H9 (cell line): ENCODE measurements around the gene PADI6. TPM values are rescaled to one million over a fixed set of nuclear protein-coding genes. Genes with fewer than 3 reads are reported as not detected.

ENCODE experiments used
- DNase-seq: peaks from one replicate; pipeline ENCODE4 v3.0.0-alpha.2; 2017
- H2AFZ ChIP-seq: one replicate; pipeline ENCODE4 v1.6.1; 2013; ENCODE audit warnings: mild to moderate bottlenecking, low read length, control low read depth, moderate library complexity
- H2AK5ac ChIP-seq: 2 replicates; pipeline ENCODE4 v1.6.1; 2013; ENCODE audit warnings: low read length, control low read depth, mixed read lengths; ENCODE audit not compliant: insufficient read length
- H2BK120ac ChIP-seq: one replicate; pipeline ENCODE4 v1.6.1; 2013; ENCODE audit warnings: low read depth, mild to moderate bottlenecking, low read length, control low read depth, inconsistent platforms; ENCODE audit not compliant: poor library complexity, severe bottlenecking
- H2BK12ac ChIP-seq: 2 replicates; pipeline ENCODE4 v1.6.1; 2013; ENCODE audit warnings: low read length, control low read depth, mixed read lengths, low read depth; ENCODE audit not compliant: insufficient read length
- H2BK15ac ChIP-seq: 2 replicates; pipeline ENCODE4 v1.6.1; 2013; ENCODE audit warnings: low read depth, low read length, control low read depth
- H2BK20ac ChIP-seq: one replicate; pipeline ENCODE4 v1.6.1; 2013; ENCODE audit warnings: low read depth, mild to moderate bottlenecking, low read length, control low read depth, inconsistent platforms; ENCODE audit not compliant: poor library complexity, severe bottlenecking
- H2BK5ac ChIP-seq: 2 replicates; pipeline ENCODE4 v1.6.1; 2013; ENCODE audit warnings: low read length, control low read depth, mixed read lengths; ENCODE audit not compliant: insufficient read length
- H3K14ac ChIP-seq: 2 replicates; pipeline ENCODE4 v1.6.1; 2013; ENCODE audit warnings: low read length, control low read depth; ENCODE audit not compliant: insufficient read depth
- H3K18ac ChIP-seq: 2 replicates; pipeline ENCODE4 v1.6.1; 2013; ENCODE audit warnings: low read depth, mild to moderate bottlenecking, mixed read lengths, low read length, control low read depth; ENCODE audit not compliant: insufficient read length
- H3K23ac ChIP-seq: 2 replicates; pipeline ENCODE4 v1.6.1; 2013; ENCODE audit warnings: low read length, control low read depth, mixed read lengths, low read depth; ENCODE audit not compliant: insufficient read length
- H3K23me2 ChIP-seq: 2 replicates; pipeline ENCODE4 v1.6.1; 2013; ENCODE audit warnings: low read depth, mild to moderate bottlenecking, mixed read lengths, low read length, control low read depth; ENCODE audit not compliant: insufficient read length, poor library complexity, severe bottlenecking
- H3K27ac ChIP-seq: 2 replicates; pipeline ENCODE4 v1.5.1; 2013; ENCODE audit warnings: low read length, control low read depth, mixed read lengths, low read depth; ENCODE audit not compliant: insufficient read length
- H3K27me3 ChIP-seq: 2 replicates; pipeline ENCODE4 v1.6.1; 2013; ENCODE audit warnings: low read length, control low read depth, inconsistent platforms; ENCODE audit not compliant: insufficient read depth
- H3K4ac ChIP-seq: 2 replicates; pipeline ENCODE4 v1.6.1; 2013; ENCODE audit warnings: low read depth, mild to moderate bottlenecking, control low read depth, inconsistent platforms, low read length, moderate library complexity
- H3K4me1 ChIP-seq: 2 replicates; pipeline ENCODE4 v1.6.1; 2013; ENCODE audit warnings: low read length, control low read depth, inconsistent platforms; ENCODE audit not compliant: insufficient read depth
- H3K4me2 ChIP-seq: 2 replicates; pipeline ENCODE4 v1.6.1; 2013; ENCODE audit warnings: low read length, control low read depth, mixed read lengths; ENCODE audit not compliant: insufficient read length, insufficient read depth
- H3K56ac ChIP-seq: 2 replicates; pipeline ENCODE4 v1.6.1; 2013; ENCODE audit warnings: low read depth, mild to moderate bottlenecking, mixed read lengths, low read length, control low read depth; ENCODE audit not compliant: insufficient read length
- H3K79me1 ChIP-seq: 2 replicates; pipeline ENCODE4 v1.6.1; 2013; ENCODE audit warnings: low read depth, mild to moderate bottlenecking, moderate library complexity, low read length, control low read depth, inconsistent platforms; ENCODE audit not compliant: insufficient read depth, poor library complexity, severe bottlenecking
- H3K79me2 ChIP-seq: 2 replicates; pipeline ENCODE4 v1.6.1; 2013; ENCODE audit warnings: low read length, control low read depth, inconsistent platforms; ENCODE audit not compliant: insufficient read depth
- H3K9ac ChIP-seq: 2 replicates; pipeline ENCODE4 v1.6.1; 2013; ENCODE audit warnings: low read length, control low read depth, mixed read lengths; ENCODE audit not compliant: insufficient read length; ENCODE audit errors: extremely low read depth
- H3K9me3 ChIP-seq: one replicate; pipeline ENCODE4 v1.6.1; 2013; ENCODE audit warnings: low read depth, low read length, inconsistent platforms; ENCODE audit not compliant: control insufficient read depth
- H3T11ph ChIP-seq: one replicate; pipeline ENCODE4 v1.6.1; 2013; ENCODE audit warnings: mild to moderate bottlenecking, low read length, control low read depth, inconsistent platforms
- H4K20me1 ChIP-seq: one replicate; pipeline ENCODE4 v1.6.1; 2013; ENCODE audit not compliant: control insufficient read depth, insufficient read length, insufficient read depth
- H4K5ac ChIP-seq: 2 replicates; pipeline ENCODE4 v1.6.1; 2013; ENCODE audit warnings: low read depth, mild to moderate bottlenecking, mixed read lengths, low read length, control low read depth; ENCODE audit not compliant: insufficient read length
- H4K8ac ChIP-seq: replicated peaks from 2 replicates; pipeline ENCODE4 v1.6.1; 2013; ENCODE audit warnings: low read length, control low read depth, mixed read lengths, low read depth; ENCODE audit not compliant: insufficient read length
- H4K91ac ChIP-seq: 2 replicates; pipeline ENCODE4 v1.6.1; 2013; ENCODE audit warnings: low read depth, mild to moderate bottlenecking, moderate library complexity, mixed read lengths, low read length, control low read depth; ENCODE audit not compliant: insufficient read length
- H3K27ac Mint-ChIP-seq, 3 experiments: 2 replicates in 2 of 3; 3 replicates in 1 of 3; pipeline ENCODE4 v1.8.0; 2020 to 2021; ENCODE audit warnings: mixed read lengths in 3 of 3, mild to moderate bottlenecking in 1 of 3, moderate library complexity in 1 of 3
- H3K27me3 Mint-ChIP-seq: 2 replicates; pipeline ENCODE4 v1.8.0; 2021; ENCODE audit warnings: low read depth, mild to moderate bottlenecking, moderate library complexity, mixed read lengths
- H3K36me3 Mint-ChIP-seq, 3 experiments: 2 replicates in 2 of 3; 3 replicates in 1 of 3; pipeline ENCODE4 v1.8.0; 2020 to 2021; ENCODE audit warnings: low read depth in 3 of 3, mixed read lengths in 3 of 3; ENCODE audit not compliant: insufficient read depth in 1 of 3
- H3K4me1 Mint-ChIP-seq, 2 experiments: 2 replicates each; pipeline ENCODE4 v1.8.0; 2020; ENCODE audit warnings: mixed read lengths in 2 of 2
- H3K4me3 Mint-ChIP-seq, 2 experiments: 2 replicates in 1 of 2; 3 replicates in 1 of 2; pipeline ENCODE4 v1.8.0; 2020 to 2021; ENCODE audit warnings: mild to moderate bottlenecking in 2 of 2, mixed read lengths in 2 of 2, moderate library complexity in 1 of 2
- H3K9me3 Mint-ChIP-seq, 2 experiments: 2 replicates in 1 of 2; 3 replicates in 1 of 2; pipeline ENCODE4 v1.8.0; 2020; ENCODE audit warnings: mild to moderate bottlenecking in 2 of 2, mixed read lengths in 2 of 2, moderate library complexity in 1 of 2
- CTCF ChIP-seq: fragments of 200-600 bp; sonication (generic); conservative IDR thresholded peaks from 3 replicates; pipeline ENCODE4 v1.8.0; 2021; ENCODE audit warnings: antibody characterized with exemption, mild to moderate bottlenecking
- WGBS: extraction: QIAGEN DNeasy Blood & Tissue Kit; methylation state at CpG from one replicate; pipeline ENCODE4 v1.1.7; 2013; ENCODE audit warnings: missing lambda C conversion rate, low lambda C conversion rate, mixed read lengths; ENCODE audit not compliant: insufficient read length; ENCODE audit errors: extremely low coverage; 5-methylcytosine and 5-hydroxymethylcytosine counted together
- total RNA-seq: library from RNA; stranded (reverse); gene quantifications from 2 replicates; pipeline ENCODE4 v1.2.1, GENCODE V29; 2021

PADI6 gene
- total RNA-seq, 1 experiment from 2014 or later = not detected

GRCh38 chr1:17404820-17405219 is 32.8 kb downstream of the PADI6 start:
- no peak overlapping the region for H3K56ac ChIP-seq
- H3K9me3 ChIP-seq = no peaks in the 10 kb centered on the region
- H3K9ac ChIP-seq = no peak overlapping the region
- Mint-ChIP-seq H3K36me3 (peaks cover 23 to 44% (median 36%) of the 10 kb centered on the region in 3 experiments; a peak in 6 of 7 replicates), H3K27ac (peak overlapping the region; percentile 18 to 43 (median 20); a peak in 1 of 7 replicates), H3K4me1 (peaks cover 44 to 61% of the 10 kb centered on the region in 2 experiments), H3K4me3 (no peak overlapping the region), H3K9me3 (no peaks in the 10 kb centered on the region), H3K27me3 (peaks cover 4% of the 10 kb centered on the region)
- H4K5ac ChIP-seq = no peak overlapping the region
- H2BK20ac ChIP-seq = no peak overlapping the region
- no peaks in the 10 kb centered on the region for H4K20me1 ChIP-seq
- H3K23me2 ChIP-seq = no peaks in the 10 kb centered on the region
- WGBS = no CpG with 5 or more reads among the region's 6 CpGs
- H3K79me1 ChIP-seq = peaks cover 1% of the 10 kb centered on the region
- H2BK5ac ChIP-seq = no peak overlapping the region
- no peak overlapping the region for H3K18ac ChIP-seq
- no peak overlapping the region for H3K14ac ChIP-seq
- H3K79me2 ChIP-seq = no peaks in the 10 kb centered on the region
- no peak overlapping the region for H4K91ac ChIP-seq
- H2BK12ac ChIP-seq = no peak overlapping the region
- H2AK5ac ChIP-seq = no peak overlapping the region
- H4K8ac ChIP-seq = no peak overlapping the region
- no peak overlapping the region for H3K23ac ChIP-seq
- no peak overlapping the region for H3K4me2 ChIP-seq
- TF ChIP-seq CTCF = no peak
- H2BK15ac ChIP-seq = no peak overlapping the region
- H3K4me1 ChIP-seq = no peaks in the 10 kb centered on the region
- no peak overlapping the region for H3K4ac ChIP-seq
- H2BK120ac ChIP-seq = no peak overlapping the region
- no peaks in the 10 kb centered on the region for H3K27me3 ChIP-seq
- no peak overlapping the region for H3T11ph ChIP-seq
- no peak overlapping the region for H2AFZ ChIP-seq
- H3K27ac ChIP-seq = no peak overlapping the region
- DNase-seq = no peak
